Measurements from ENCODE around the gene COX7C. TPM values are rescaled to one million over a fixed set of nuclear protein-coding genes. Genes with fewer than 3 reads are reported as not detected.

Gene COX7C
- total RNA-seq, 1 donor from 2014 or later = 270 TPM

DNA sequence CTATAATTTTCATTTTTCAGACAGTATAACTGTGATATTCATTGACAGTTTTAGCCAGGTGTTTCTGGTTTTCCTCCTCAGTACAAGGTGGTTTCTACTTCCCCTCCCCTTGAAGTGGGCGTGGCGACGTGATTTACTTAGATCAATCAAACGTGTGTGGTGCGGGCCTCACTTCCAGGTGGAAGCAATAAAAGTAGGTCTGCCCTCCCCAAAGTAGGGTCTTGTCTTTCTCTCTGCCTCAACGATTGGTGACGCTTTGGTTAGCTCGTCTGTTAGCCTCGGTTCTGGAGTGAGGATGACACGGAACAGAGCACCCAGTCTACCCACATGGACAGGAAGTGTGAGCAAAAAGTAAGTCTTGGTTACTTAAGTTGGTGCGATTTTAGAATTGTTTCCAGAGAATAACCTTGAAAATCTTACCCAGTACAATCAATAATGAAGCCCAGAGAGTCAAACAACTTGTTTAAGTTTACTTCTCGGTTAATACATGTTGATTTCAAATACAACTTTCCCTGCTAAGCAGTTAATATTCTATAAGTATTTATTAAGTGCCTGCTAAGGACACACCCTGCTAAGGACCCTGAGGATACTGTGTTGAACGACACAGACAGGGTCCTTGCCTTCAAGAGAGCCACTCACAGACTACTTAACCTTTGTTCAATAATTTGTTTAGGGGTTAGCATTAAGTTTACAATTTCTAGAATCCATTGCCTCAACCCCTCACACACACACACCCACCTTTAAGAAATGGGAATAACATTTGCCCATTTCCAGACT lies 48.4 kb downstream of the COX7C start:
- DNase-seq (ENCODE audit: extremely low spot score in 2 of 2) = no peak
- Histone ChIP-seq H3K4me3 (no peak overlapping the region), H3K36me3 (no peaks in the 10 kb centered on the region), H3K27ac (no peak overlapping the region), H3K4me1 (no peaks in the 10 kb centered on the region), H3K27me3 (no peaks in the 10 kb centered on the region), H3K9me3 (no peaks in the 10 kb centered on the region)
- TF ChIP-seq, protein P1, sequence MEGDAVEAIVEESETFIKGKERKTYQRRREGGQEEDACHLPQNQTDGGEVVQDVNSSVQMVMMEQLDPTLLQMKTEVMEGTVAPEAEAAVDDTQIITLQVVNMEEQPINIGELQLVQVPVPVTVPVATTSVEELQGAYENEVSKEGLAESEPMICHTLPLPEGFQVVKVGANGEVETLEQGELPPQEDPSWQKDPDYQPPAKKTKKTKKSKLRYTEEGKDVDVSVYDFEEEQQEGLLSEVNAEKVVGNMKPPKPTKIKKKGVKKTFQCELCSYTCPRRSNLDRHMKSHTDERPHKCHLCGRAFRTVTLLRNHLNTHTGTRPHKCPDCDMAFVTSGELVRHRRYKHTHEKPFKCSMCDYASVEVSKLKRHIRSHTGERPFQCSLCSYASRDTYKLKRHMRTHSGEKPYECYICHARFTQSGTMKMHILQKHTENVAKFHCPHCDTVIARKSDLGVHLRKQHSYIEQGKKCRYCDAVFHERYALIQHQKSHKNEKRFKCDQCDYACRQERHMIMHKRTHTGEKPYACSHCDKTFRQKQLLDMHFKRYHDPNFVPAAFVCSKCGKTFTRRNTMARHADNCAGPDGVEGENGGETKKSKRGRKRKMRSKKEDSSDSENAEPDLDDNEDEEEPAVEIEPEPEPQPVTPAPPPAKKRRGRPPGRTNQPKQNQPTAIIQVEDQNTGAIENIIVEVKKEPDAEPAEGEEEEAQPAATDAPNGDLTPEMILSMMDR (IDR thresholded peaks at IDR 0.05) = no peak
- TF ChIP-seq POLR2AphosphoS5 (IDR thresholded peaks at IDR 0.05; ENCODE audit: insufficient read depth in 1 of 2, low read depth in 1 of 2) = no peak
- no peak for TF ChIP-seq POLR2A (IDR thresholded peaks at IDR 0.05)
- intact Hi-C loops (cut with DNase I) = no loop called here

DNA sequence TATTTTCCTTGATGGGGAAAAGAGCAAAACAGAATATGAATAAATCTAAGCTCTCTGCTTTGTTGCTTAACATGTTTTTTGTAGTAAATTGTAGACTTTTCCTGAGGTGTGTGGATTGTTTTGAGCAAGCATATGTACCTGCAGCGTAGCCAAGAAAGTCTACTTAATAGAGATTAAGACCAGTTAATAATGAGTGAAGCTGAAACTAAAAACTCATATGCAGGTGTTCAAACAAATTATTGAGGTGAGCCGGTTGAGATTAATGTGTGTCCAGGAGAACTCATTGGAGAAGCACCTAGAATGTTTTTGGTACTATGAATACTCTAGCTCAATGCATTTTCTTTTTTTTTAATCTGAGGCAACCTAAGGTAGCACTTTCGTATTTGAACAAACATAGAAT lies 49.2 kb downstream of the COX7C start:
- TF ChIP-seq POLR2A (IDR thresholded peaks at IDR 0.05) = no peak
- TF ChIP-seq, protein P1 (IDR thresholded peaks at IDR 0.05) = no peak
- no peak for TF ChIP-seq POLR2AphosphoS5 (IDR thresholded peaks at IDR 0.05; ENCODE audit: insufficient read depth in 1 of 2, low read depth in 1 of 2)
- H3K36me3 ChIP-seq = no peaks in the 10 kb centered on the region
- intact Hi-C loops (cut with DNase I) = no loop called here
- no peaks in the 10 kb centered on the region for H3K9me3 ChIP-seq
- H3K27ac ChIP-seq = no peak overlapping the region
- H3K27me3 ChIP-seq = no peaks in the 10 kb centered on the region
- H3K4me1 ChIP-seq = no peaks in the 10 kb centered on the region
- DNase-seq (ENCODE audit: extremely low spot score in 2 of 2) = no peak
- H3K4me3 ChIP-seq = no peak overlapping the region

Small RNA genes lying within 50 kb of the gene (small RNA-seq; reads per million reads assigned to genes)
- not detected for gene RNU6-804P

Measured in vagina (tissue), 2 donors.